LNCaP clone FGC (cell line): ENCODE results near the gene RNF213.

ENCODE experiments used
- DNase-seq: peaks from one replicate; pipeline ENCODE4 v3.0.0-alpha.2; 2011; ENCODE audit warnings: low read depth
- H3K4me3 ChIP-seq: 2 replicates; pipeline ENCODE4 v1.5.1; 2011; ENCODE audit warnings: mild to moderate bottlenecking, low read depth, low read length, control low read depth
- TF ChIP-seq, protein P1 (sequence below): IDR thresholded peaks from 2 replicates; pipeline ENCODE4 v1.5.1; 2012; ENCODE audit warnings: mild to moderate bottlenecking; ENCODE audit not compliant: control insufficient read depth, insufficient read depth; ENCODE audit errors: extremely low read depth

The RNF213 gene

DNA sequence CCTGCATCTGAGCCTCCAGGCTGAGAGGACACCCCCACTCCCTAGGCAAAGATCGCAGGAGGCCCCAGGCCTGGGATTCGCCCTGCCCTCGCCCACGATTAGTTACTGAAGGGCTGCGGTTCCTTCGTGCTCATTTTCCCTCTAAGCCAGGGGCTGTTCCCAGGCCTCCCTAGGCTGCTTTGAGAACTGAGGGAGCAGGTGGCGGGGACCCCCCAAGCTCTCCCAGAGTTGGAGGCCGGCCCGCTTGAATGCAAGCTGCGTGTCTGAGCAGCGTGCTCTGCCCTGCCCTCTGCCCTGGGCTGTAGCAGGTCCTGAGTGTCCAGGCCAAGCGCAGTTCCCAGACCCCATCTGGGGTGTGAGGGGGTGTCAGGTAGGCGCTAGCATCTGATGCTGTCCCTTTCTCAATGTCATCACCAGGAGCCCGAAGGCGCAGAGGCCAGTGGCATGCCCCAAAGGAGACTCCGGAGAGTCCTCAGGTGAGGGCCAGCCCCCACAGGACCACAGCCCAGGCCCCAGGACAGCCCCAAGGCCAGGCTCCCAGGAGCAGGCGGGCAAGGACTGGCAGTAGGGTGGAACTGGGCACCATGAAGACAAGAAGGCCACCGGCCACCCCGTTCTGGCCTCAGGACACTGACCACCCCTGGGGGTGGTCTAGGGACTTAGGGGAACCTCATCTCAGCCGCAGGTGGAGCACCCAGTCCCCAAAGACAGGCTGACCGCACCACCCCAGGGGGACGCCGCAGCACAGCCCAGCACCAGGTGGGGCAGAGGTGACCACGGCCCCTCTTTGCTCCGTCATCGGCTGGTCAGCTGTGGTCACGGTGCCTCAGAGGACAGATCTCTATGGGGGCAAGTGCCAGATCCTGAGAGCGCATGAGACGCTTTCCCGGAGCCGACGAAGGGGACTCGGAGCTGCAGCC, 169.0 kb downstream of the RNF213 start:
- H3K4me3 ChIP-seq = no peak overlapping the region
- DNase-seq = no peak
- TF ChIP-seq, protein P1, sequence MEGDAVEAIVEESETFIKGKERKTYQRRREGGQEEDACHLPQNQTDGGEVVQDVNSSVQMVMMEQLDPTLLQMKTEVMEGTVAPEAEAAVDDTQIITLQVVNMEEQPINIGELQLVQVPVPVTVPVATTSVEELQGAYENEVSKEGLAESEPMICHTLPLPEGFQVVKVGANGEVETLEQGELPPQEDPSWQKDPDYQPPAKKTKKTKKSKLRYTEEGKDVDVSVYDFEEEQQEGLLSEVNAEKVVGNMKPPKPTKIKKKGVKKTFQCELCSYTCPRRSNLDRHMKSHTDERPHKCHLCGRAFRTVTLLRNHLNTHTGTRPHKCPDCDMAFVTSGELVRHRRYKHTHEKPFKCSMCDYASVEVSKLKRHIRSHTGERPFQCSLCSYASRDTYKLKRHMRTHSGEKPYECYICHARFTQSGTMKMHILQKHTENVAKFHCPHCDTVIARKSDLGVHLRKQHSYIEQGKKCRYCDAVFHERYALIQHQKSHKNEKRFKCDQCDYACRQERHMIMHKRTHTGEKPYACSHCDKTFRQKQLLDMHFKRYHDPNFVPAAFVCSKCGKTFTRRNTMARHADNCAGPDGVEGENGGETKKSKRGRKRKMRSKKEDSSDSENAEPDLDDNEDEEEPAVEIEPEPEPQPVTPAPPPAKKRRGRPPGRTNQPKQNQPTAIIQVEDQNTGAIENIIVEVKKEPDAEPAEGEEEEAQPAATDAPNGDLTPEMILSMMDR = no peak

- H3K4me3 ChIP-seq = no peak overlapping the region
- TF ChIP-seq, protein P1 = no peak
- DNase-seq = no peak
These were observed 170.0 kb downstream of the RNF213 start for GRCh38 chr17:80430446-80431245.

DNA sequence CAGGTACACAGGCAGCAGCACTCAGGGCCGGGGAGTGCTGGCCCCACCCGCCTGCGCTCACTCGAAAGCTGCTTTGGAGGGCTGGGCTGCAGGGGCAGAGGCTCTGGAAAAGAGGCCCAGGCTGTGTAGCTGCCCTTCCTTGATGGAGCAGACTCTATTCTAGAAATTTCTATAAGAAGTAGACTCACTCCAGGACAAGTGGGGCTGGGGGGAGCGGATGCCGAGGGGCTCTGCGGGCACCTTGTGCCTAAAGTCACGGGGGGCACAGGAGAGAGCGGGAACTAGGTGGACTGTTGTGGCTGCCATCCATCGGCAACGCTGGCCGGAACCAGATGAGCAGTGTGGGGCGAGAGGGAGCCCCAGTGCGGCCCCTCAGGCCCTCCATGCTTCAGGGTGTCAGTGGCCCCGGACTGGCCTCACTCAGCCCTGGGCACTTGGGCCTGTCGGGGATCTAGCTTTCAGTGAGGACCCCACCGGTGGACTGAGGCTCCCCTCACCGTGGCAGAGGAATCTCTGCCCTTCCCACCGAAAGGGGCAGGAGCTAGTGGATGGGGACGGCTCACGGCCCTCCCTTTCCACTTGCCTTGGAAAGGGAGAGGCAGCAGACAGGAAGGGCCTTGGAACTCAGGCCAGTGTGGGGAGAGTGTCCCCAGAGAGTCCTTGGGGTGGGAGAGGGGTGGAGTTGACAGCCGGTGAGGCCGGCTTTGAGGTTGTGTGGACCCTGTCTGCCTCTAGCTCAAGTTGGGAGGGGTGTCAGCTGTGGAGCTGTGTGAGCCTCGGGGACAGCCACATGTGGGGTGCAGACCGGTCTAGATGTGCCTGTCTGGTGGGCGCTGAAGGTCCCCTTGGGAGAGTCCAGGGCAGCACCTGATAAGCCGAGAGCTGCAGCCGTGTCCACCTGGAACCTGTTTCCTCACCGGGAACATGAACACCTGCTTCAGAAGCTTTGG, 170.9 kb downstream of the RNF213 start:
- no peak overlapping the region for H3K4me3 ChIP-seq

DNA sequence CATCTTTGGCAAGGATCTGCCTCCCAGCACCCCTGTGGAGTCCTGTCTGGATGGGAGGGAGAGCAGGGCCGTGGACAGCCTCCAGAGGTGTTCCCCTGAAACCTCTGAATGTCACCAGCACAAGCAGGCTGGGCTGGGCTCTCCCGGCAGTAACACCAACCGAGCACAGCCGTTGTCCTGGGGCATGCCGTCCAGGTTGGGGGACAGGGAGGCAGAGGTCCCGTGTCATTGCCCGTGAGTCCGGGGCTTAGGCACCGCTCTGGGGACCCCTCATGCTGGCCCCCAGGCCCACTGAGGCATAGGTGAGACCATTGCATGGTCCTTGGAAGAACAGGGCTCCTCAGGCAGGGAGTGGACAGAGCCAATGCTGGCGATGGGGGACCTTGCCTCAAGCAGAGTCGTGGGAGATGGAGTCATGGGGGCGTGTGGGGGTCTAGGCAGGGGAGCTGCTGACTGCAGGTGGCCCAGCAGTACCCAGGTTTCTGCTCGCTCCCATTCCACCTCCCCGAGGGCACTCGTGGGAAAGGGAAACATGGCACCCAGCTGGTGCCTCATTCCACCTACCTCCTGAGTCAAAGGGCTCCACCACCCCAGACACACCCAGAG, 171.8 kb downstream of the RNF213 start:
- DNase-seq = no peak
- TF ChIP-seq, protein P1 = no peak

More for the DNA sequence above, 170.9 kb downstream of the RNF213 start:
- DNase-seq = no peak
- TF ChIP-seq, protein P1 = no peak

GRCh38 chr17:80432961-80433550, 172.4 kb downstream of the RNF213 start:
- no peak for DNase-seq
- TF ChIP-seq, protein P1 = no peak
- H3K4me3 ChIP-seq = no peak overlapping the region

More for the DNA sequence above, 171.8 kb downstream of the RNF213 start:
- H3K4me3 ChIP-seq = no peak overlapping the region
